Heart left ventricle (tissue), 13 donors: ENCODE data around the gene DGKB.

Experiments
- POLR2A ChIP-seq, 2 donors: fragments of 450-650 bp; IDR thresholded peaks; one replicate each; pipeline ENCODE4 v1.6.1; 2017; ENCODE audit warnings: antibody characterized with exemption in 2 of 2, mild to moderate bottlenecking in 2 of 2, moderate library complexity in 2 of 2
- TF ChIP-seq, protein P1 (sequence below), 12 donors: fragments of 200-600 bp; sonication (generic) in 4 of 12; IDR thresholded peaks; one replicate each; pipeline versions ENCODE4 v1.5.0 to v1.8.0; 2018 to 2022; ENCODE audit warnings: antibody characterized with exemption in 12 of 12, mild to moderate bottlenecking in 5 of 12
- donor health status: ischemic (EF 13 %, LVEDD 7.1; RV severe dilation, severe dysfunction).
- donor health status: DM: no; HTN: yes; CAD: no.
- donor health status: DM: no; HTN: no; CAD: no.
- donor health status: ischemic (EF 25% LVEDD 6.9; RV normal size, moderate dysfunction).
- donor health status: ischemic (EF 25% LVEDD 5.7; RV mildly dilated, moderate dysfunction).
- donor health status: ischemic (EF 35%, LVEDD 5.7; RV mildly dilated, moderate dysfunction).
- donor health status: nonischemic (EF 11% LVEDD 7.7; RV severe dilation, severe dysfunction).
- donor health status: DM: yes; HTN: yes; CAD: no.
- donor health status: PGD.
- donor health status: ischemic (EF 29% LVEDD 5.4; RV normal size, mild dysfunction).
- donor health status: nonischemic (EF 23%, LVEDD 6.1; RV moderate dilation, normal function).

DNA sequence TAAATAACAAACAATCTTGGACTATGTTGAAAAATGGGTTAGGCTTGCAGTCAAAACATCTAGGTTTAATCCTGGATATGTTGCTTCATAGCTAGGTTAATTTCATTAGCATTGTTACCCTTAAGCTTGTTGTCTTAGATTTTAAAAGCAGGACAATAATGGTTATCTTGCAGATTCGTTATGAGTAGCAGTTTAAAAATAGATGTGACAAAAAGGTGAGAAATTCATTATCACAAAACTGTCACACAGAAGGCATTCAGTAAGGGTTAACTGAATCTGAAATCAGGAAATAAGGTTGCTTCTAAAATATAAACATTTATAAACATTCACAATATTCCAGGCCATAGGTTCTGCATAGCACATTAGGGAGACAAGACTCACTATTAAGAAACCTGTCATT lies 483.9 kb downstream of the DGKB start:
- TF ChIP-seq, protein P1, sequence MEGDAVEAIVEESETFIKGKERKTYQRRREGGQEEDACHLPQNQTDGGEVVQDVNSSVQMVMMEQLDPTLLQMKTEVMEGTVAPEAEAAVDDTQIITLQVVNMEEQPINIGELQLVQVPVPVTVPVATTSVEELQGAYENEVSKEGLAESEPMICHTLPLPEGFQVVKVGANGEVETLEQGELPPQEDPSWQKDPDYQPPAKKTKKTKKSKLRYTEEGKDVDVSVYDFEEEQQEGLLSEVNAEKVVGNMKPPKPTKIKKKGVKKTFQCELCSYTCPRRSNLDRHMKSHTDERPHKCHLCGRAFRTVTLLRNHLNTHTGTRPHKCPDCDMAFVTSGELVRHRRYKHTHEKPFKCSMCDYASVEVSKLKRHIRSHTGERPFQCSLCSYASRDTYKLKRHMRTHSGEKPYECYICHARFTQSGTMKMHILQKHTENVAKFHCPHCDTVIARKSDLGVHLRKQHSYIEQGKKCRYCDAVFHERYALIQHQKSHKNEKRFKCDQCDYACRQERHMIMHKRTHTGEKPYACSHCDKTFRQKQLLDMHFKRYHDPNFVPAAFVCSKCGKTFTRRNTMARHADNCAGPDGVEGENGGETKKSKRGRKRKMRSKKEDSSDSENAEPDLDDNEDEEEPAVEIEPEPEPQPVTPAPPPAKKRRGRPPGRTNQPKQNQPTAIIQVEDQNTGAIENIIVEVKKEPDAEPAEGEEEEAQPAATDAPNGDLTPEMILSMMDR (IDR thresholded peaks at IDR 0.05): no peak
- TF ChIP-seq POLR2A (IDR thresholded peaks at IDR 0.05): no peak
